Activated CD8-positive, alpha-beta memory T cell treated with anti-CD3 and anti-CD28 coated beads, Interleukin-2, amount 50 U/mL, for 4 hours (primary cell): Measurements from ENCODE around the gene C2orf80.
"Not testable (repeated sequence)": the region's sequence is repeated elsewhere in the genome, so short reads cannot be mapped to it uniquely, and the experiment has no call there.

Source experiments
- DNase-seq: peaks from one replicate; pipeline ENCODE4 v3.0.0-alpha.2; 2020

Gene C2orf80

GRCh38 chr2:208175840-208176153 is 14.0 kb downstream of the C2orf80 start:
- DNase-seq = no peak

GRCh38 chr2:208175069-208175839 is 14.6 kb downstream of the C2orf80 start:
- peak; percentile 56 for DNase-seq

- DNase-seq = no peak
These were observed 15.7 kb downstream of the C2orf80 start for GRCh38 chr2:208174144-208174543.

- DNase-seq = no peak
These were observed 17.7 kb downstream of the C2orf80 start for GRCh38 chr2:208172125-208172524.

- no peak for DNase-seq
These were observed 24.7 kb downstream of the C2orf80 start for GRCh38 chr2:208164951-208165755.

DNA sequence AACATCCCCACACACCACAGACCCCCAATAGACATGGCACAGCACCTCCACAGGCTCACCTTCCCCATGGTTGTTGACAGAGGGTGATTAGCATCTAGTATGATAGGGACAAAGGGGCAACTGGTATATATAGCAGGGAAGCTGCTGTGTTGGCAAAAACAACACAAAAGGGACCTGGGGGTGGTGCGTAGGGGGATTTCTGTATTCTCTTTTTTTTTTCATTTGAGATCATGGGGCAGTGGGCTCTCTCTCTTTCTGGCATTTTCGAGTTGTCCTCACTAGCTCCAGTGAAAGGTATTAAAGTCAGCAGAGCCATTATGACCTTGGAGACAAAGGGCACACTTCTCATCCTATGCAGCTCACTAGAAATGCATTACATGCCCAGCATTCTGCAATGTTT is 26.3 kb downstream of the C2orf80 start, which contains the start of gene CRYGA:
Gene CRYGA (minus strand): TSS at position 101 of the 400 bp plus-strand sequence. CDS start 33 bp downstream, at position 68.
- DNase-seq = no peak

GRCh38 chr2:208156439-208156838 is 33.4 kb downstream of the C2orf80 start:
- no peak for DNase-seq

DNA sequence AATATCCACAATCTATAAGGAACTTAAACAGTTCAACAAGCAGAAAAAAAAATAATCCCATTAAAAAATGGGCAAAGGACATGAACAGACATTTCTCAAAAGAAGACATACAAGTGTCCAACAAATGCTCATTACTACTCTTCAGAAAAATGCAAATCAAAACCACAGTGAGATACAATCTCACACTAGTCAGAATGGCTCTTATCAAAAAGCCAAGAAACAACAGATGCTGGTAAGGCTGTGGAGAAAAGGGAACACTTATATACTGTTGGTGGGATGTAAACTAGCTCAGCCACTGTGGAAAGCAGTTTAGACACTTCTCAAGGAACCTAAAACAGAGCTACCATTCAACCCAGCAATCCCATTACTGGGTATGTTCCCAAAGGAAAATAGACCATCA is 36.7 kb downstream of the C2orf80 start:
- DNase-seq = no peak

DNA sequence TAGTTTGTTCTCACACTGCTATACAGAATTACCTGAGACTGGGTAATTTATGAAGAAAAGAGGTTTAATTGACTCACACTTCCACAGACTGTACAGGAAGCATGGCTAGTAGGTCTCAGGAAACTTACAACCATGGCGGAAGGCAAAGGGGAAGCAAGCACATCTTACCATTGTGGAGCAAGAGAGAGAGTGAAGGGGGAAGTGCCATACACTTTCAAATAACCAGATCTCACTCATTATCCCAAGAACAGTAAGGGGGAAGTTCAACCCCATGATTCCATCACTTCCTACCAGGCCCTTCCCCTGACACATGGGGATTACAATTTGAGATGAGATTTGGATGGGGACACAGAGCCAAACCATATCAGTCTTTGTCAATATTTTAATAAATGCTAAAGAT is 38.9 kb downstream of the C2orf80 start:
- no peak for DNase-seq

DNA sequence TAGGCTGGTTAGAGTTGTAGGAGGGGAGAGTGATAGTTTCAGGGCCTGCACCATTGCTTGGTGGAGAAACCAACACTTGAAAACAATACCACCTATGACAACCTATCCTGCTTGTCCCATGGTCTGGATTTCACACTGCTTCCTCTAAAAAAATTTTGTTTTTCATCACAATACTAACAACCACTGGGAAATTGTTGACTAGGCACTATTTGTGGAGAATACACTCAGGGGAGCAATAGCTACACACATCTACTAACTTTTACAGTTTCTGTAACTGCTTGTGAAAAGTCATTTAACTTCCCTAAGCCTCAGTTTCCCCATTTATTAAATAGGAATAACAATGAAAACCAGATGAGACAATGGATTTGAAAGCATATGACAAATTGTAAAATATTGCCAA is 39.7 kb downstream of the C2orf80 start:
- DNase-seq = no peak

- no peak for DNase-seq
These were observed 41.0 kb downstream of the C2orf80 start for GRCh38 chr2:208148803-208149202.

GRCh38 chr2:208147759-208148158 is 42.1 kb downstream of the C2orf80 start:
- DNase-seq = no peak

GRCh38 chr2:208147008-208147407 is 42.8 kb downstream of the C2orf80 start:
- no peak for DNase-seq

DNA sequence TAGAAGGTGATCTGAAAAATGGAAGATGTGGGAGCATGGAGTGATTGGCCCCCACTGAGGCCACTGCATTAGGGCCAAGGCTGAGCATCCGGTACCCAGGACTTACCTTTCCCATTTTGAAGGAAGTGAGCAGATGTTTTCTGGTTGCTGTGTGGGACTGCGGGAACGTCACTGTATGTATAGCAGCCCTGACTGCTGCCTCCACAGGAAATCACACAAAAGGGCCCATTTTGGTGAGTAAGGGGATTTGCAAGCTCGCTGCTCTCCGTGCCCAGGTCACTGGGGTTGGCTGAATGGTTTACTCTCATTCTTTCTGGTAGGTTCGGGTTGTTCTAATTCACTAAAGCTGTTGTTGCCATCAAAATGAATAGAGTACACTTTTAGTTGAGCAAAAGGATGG is 43.8 kb downstream of the C2orf80 start, which contains the start of gene CRYGB:
Gene CRYGB (minus strand): TSS at position 153 of the 400 bp plus-strand sequence. CDS start 38 bp downstream, at position 115.
- DNase-seq = no peak

DNA sequence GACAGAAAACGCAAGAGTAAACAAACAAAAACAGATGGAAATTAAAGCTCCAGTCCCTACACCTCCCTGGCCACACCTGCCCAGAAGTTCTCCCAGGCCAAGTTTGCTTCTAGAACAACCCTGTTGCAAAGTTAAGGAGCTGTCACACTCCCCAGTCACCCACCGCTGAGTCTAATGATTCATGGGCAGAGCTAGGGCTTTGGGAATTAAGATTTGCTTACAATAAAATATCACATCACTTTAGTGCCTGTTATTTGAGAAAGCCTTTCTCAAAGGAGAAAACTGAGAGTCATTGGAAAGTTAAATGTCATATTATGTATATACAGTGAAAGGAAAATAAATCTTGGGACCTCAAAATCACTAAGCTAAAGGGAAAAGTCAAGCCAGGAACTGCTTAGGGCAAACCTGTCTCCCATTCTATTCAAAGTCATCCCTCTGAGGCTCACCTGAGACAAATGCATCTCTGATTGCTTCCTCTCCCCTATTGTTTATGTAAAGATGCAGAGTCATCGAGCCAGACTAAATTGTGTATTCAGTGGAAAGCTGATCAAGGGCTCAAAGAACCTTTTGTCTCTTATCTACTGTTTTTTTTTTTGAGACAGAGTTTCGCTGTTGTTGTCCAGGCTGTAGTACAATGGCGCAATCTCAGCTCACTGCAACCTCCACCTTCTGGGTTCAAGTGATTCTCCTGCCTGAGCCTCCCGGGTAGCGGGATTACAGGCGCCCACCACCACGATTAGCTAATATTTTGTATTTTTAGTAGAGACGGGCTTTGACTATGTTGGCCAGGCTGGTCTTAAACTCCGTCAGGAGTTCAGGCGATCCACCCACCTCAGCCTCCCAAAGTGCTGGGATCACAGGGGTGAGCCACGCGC is 46.7 kb downstream of the C2orf80 start:
- no peak for DNase-seq

DNA sequence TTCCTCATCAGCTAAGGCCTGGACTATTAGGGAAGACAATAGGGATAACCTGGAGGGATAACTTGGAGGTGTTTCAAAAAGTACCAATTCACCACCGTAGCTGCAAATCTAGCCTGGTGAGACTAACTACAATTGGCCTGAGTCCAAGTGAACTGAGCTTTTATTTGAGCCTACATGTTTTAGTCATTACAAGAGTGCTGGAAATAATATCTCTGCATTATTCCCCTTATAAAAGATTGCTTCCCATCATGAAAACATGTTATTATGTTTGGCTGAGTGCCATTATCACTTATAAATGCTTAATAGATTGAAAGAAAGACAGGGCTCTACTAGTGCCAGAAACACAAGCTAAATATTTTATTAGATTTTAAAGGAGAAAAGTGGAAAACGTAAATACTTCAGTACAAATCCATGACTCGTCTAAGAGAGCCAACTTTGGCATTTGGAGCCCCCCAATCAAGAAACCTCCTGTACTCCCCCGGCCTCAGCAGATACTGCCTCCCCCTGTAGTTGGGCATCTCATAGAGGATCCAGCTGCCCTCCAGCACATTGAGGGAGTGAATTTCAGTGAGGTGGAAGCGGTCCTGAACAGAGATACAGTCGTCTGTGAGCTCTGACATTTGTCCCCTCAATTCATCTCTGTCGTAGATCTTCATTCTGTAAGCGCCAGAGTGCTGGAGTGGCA is 47.4 kb downstream of the C2orf80 start:
- DNase-seq = no peak

DNA sequence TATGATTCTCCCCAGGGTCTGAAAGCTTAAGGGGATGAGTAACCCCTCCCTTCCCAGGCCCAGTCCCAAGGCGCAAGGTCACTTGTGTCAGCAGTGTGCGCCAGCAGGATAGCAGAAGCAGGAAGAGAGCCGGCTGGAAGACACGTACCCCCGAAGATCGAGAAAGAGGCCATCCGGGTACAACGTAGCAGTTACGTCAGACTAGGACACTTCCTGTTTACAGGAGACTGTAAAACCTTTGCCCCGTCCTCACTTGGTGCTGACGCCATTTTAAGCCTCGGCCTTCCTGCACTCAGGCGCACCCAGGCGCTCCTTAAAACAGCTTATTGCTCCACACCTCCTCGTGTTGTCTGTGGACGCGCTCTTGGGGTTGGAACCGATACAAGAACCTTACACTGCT is 50.4 kb downstream of the C2orf80 start:
- DNase-seq = no peak

- DNase-seq = not testable (repeated sequence)
These were observed 51.5 kb downstream of the C2orf80 start for GRCh38 chr2:208138334-208138733.

DNA sequence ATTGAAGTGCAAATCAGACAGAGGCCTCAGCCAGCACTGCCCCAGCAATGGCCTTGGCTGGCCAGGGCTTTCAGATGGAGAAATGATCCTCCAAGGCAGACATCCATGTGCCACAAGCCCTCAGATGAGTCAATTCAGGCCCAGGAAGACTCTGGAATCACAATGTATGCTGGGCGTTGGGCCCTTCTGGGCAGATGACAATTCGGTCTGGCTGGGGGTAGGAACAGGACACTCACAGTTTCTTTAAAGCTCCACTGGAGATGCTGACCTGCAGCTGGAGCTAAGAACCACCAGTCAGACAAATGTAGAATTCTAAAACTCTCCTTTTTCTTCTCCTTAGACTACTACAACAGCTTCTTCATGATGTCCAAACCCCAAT is 53.1 kb downstream of the C2orf80 start:
- no peak for DNase-seq

- DNase-seq = no peak
These were observed 53.8 kb downstream of the C2orf80 start for GRCh38 chr2:208135794-208136715.

DNA sequence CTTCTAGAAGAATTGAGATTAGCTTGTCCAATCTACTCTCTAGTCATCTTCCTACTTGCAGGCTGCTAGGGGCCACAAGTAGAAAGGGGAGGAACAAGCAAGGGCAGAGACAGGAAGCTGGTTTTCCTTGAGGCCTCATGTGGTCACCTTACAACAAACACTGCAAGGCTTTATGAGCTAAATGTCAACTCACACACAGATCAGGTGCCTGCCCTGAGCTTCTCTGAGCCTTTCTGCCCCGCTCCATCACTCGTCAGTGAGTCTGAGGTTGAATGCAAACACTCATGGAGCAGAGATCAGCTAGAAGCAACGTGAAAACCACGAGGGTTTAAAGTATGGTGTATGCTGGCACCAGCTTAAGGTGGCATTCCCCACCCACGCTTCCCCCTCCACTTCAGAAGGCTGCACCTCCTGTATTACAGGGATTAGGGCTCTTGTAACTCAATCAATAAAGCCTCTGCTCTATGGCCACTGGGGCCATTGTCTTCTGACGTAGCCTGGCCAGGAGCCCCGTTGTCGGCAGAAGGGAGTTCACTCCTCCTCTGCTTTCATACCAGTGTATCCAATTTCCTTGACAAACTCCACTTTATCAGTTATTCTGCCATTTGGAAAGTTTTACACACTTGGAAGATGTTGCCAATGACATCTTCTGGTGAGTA is 54.8 kb downstream of the C2orf80 start:
- DNase-seq = peak; percentile 24
